D341Med (cell line): ENCODE measurements around the gene TMEM163.

Source experiments
- DNase-seq: peaks from one replicate; pipeline ENCODE4 v3.0.0; 2012; ENCODE audit warnings: low spot score

The TMEM163 gene

GRCh38 chr2:134693359-134694330, 25.2 kb downstream of the TMEM163 start:
- DNase-seq, result no peak

- no peak for DNase-seq
Observed at GRCh38 chr2:134692499-134692898, 26.3 kb downstream of the TMEM163 start.

GRCh38 chr2:134690629-134691215, 28.1 kb downstream of the TMEM163 start:
- DNase-seq, result no peak

- no peak for DNase-seq
Observed at GRCh38 chr2:134689315-134689714, 29.5 kb downstream of the TMEM163 start.

GRCh38 chr2:134685967-134686366, 32.8 kb downstream of the TMEM163 start:
- no peak for DNase-seq

GRCh38 chr2:134683561-134684112, 35.2 kb downstream of the TMEM163 start:
- DNase-seq, result no peak

- DNase-seq, result no peak
Observed at GRCh38 chr2:134682726-134683125, 36.1 kb downstream of the TMEM163 start.

- no peak for DNase-seq
Observed at GRCh38 chr2:134681201-134681600, 37.6 kb downstream of the TMEM163 start.

- no peak for DNase-seq
Observed at GRCh38 chr2:134679745-134680144, 39.1 kb downstream of the TMEM163 start.

GRCh38 chr2:134679294-134679693, 39.5 kb downstream of the TMEM163 start:
- DNase-seq, result no peak

GRCh38 chr2:134677856-134678756, 40.7 kb downstream of the TMEM163 start:
- DNase-seq, result no peak

GRCh38 chr2:134676960-134677359, 41.8 kb downstream of the TMEM163 start:
- DNase-seq, result no peak

GRCh38 chr2:134675314-134675713, 43.5 kb downstream of the TMEM163 start:
- no peak for DNase-seq

- no peak for DNase-seq
Observed at GRCh38 chr2:134674687-134675086, 44.1 kb downstream of the TMEM163 start.

GRCh38 chr2:134671513-134671912, 47.3 kb downstream of the TMEM163 start:
- no peak for DNase-seq

- DNase-seq, result no peak
Observed at GRCh38 chr2:134670955-134671354, 47.8 kb downstream of the TMEM163 start.

GRCh38 chr2:134669731-134670669, 48.8 kb downstream of the TMEM163 start:
- DNase-seq, result no peak

- no peak for DNase-seq
Observed at GRCh38 chr2:134668821-134669220, 50.0 kb downstream of the TMEM163 start.

GRCh38 chr2:134667541-134667940, 51.3 kb downstream of the TMEM163 start:
- no peak for DNase-seq

GRCh38 chr2:134667081-134667480, 51.7 kb downstream of the TMEM163 start:
- no peak for DNase-seq
